Left renal cortex interstitium (tissue), 4 donors: ENCODE data around the gene BMAL1. TPM values are rescaled to one million over a fixed set of nuclear protein-coding genes. Genes with fewer than 3 reads are reported as not detected.

Source experiments
- DNase-seq, 4 donors: peaks; one replicate each; pipeline ENCODE4 v3.0.0-alpha.2; 2013; ENCODE audit warnings: low read depth in 4 of 4, low spot score in 2 of 4, missing footprints in 1 of 4
- polyA plus RNA-seq, 4 donors: library from polyadenylated mRNA; unstranded; fragments of 120-200 nt; gene quantifications; one replicate each; pipeline ENCODE4 v1.2.1, GENCODE V29; 2013; ENCODE audit not compliant: insufficient read length in 4 of 4

BMAL1 gene
- polyA plus RNA-seq, 4 donors: 11.2 to 13.7 (median 11.8) TPM

DNA sequence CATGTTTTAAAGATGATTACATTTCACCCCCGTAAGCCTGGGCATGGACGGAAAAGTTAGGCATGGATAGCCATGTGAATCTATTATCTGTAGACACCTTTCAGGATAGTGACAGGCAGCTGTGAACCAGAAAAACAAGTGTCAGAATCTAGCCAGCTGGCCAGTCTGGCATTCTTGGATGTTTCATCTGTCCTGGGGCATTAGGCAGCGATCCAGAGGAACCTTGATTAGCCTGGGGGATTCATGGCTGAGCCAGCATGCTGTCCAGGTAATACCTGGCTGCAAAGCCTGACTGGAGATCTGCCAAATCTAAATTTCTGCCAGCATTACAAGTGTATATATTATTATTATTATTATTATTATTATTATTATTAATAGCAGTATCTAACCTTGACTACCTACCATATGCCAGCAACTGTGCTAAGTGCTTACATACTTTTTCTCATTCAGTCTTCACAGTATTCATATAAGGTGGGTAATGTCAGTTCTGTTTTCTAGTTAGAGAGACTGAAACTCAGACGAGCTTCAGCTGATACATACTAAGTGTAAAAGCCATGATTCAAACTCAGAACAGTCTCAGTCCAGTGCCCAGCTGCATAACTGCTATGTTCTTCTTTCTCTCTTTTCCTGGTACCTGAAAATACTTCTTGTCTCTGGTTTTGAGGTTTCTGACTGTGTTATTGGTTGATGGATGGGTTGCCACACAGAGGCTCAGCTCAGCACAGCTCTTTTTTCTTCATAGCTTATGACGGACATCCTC lies 12.8 kb downstream of the BMAL1 start:
- DNase-seq: no peak

DNA sequence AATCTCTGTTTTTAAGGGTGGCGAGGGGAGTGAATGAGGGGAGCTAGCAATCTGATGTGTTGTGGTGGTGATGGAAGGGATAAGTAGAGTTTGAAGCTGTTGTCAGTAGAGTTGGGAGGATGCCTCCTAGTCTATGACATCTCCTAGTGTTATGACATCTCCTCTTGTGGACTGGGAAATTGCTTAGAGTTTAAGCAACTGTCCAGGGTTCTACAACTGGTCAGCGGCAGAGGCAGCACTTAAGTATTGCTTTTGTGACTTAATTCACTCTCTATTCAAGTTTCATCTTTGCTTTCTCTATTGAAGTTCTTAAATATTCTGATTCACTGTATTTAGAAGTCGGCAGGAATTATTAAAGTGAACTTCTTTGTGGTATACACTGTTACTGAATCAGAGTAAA lies 13.8 kb downstream of the BMAL1 start:
- no peak for DNase-seq

DNA sequence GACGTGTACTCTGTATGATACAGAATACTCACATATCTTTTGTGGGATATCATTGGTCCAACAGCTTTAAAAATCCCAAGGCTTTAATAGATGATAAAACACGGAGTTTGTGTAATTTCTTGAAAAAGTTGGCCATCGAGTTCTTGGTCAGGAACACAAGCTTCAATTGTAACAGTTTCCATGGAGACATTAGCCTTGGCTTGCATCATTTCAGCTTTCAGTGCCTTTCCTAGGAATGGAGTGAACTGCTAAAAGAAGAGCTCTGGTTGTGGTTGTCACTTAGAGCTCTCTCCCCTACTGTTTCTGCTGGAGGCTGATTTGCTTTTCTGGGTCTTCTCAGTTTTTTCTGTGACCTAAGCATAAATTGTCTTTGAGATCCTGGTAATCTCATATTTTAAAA lies 14.2 kb downstream of the BMAL1 start:
- DNase-seq: no peak

DNA sequence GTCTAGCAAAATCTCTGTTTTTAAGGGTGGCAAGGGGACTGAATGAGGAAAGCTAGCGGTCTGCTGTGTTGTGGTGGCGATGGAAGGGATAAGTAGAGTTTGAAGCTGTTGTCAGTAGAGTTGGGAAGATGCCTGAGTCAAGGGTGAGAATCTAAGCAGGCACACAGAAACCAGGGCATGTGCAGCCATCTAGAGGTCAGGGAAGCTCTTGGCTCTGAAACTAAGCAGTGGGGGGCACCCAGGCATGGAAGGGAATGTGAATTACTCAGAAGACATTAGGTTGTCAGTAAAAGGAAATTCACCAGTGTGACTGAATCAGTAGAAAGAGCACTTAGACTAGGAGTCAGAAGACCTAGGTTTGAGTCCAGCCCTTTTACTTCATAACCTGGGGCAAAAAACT lies 15.4 kb downstream of the BMAL1 start:
- no peak for DNase-seq

DNA sequence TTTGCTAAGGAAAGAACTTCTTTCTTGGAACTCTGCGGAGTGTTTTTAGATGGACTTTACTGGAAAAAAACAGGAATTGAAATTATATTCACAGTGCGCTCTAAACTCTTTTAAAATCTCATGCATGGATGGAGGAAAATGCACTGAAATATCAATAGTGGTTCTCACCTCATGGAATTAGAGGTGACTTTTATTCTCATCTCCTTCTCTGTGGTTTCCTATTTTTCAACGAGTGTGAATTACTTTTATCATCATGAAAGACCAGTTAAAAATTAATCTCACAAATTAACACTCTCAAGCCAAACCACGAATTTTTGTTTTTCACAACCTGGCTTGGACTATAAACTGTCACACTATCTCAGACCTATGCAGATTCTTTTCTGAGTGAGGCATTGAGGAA lies 16.6 kb downstream of the BMAL1 start:
- DNase-seq: no peak

DNA sequence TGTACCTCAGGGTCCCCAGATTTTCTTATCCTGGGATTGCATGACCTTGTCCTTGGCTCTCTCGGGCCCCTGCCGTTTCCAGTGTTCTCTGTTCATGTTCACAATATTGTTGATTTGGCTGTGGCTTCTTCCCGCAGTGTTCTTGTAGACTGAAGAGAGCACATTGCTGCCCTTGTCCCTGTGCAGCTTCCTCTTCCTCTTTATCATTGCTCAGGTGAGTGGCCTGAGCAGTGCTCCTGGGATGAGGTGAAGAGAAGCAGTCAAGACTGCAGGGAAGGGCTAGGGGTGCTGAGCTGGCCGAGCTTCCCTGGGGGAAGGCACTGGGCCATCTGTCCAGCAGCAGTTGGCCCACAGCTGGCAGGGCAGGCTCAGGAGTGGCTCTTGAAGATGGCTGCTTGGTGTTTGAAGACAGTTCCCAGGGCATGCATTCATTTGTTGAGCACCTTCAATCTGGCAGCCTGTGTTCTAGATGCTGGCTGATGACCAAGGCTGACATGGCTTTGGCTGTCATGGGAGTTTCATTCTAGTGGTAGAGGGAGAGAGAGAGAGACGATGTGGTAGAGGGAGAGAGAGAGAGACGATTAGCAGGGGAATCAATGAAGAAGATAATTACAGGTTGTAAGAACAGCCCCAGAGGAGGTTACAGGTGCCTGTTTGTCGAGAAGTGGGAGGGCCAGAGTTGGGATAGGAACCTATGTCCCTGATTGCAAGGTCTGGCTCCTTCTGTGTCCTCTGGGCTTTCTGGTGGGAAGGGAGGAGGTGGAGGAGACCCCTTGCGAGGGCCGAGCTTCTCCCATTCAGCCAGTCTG lies 17.4 kb downstream of the BMAL1 start:
- DNase-seq: no peak

DNA sequence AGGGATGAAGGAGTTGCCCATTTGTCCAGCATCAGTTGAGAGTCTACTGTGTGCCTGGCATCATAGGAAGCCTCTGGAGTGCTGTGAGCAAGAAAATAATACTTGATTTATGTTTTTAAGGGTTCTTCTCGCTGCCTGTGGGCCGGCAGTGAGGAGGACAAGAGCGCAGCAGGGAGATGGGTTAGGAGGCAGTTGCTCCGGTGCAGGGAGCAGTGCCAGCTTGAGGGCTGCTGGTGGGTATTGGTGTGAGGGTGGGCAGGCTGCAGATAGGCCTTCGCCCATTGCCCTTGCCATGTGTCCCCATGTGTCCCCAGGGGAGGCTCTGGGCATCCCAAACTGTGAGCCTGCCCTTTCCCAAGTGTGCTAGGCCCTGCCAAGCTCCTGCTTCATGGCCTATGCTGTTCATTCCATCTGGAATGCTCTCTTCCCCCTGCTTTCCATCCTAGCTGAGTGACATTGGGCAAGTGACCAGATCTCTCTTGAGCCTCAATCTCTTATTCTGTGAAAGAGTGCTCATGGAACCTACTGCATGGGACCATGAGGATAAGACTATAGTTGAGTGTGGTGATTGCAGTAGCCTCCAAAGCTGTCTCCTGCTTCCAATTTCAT lies 19.8 kb downstream of the BMAL1 start:
- DNase-seq: no peak

DNA sequence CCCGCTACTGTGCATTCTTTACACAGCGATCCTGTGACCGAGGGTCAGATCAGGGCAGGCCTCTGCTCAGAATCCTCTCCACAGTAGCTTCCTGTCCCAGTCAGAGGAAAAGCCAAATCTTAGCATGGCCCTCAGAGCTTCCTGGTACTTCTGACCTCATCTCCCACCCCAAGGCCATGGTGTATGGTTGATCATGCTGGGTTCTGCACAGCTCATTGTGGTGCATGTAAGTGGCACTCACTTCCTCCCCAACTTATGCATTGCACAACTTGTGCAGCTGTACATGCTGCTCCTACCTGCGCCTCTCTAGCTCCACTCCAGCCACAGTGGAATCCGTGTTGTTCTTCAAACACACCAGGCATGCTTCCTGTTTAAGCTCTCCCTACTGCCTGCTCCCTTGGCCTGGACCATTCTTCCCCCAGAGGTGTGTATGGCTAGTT lies 20.3 kb downstream of the BMAL1 start:
- no peak for DNase-seq

DNA sequence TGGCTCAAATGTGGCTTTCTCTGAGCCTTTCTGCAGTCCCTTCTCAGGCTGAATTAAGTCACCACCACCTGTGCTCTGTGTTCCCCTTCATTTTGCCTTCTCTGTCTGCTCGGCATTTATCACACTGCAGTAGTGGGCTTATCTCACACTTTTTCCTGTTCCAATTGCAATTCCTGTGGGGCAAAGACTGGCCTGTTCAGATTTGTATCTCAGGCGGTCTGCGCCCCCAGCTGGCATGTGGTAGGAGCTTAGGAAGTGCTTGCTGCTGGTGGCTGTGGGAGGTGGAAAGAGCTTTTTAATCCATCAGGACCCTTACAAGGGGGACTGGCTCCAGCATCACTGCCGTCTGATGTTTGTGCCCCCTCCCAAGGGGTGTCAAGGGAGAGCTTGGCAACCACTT lies 21.2 kb downstream of the BMAL1 start:
- DNase-seq: no peak

DNA sequence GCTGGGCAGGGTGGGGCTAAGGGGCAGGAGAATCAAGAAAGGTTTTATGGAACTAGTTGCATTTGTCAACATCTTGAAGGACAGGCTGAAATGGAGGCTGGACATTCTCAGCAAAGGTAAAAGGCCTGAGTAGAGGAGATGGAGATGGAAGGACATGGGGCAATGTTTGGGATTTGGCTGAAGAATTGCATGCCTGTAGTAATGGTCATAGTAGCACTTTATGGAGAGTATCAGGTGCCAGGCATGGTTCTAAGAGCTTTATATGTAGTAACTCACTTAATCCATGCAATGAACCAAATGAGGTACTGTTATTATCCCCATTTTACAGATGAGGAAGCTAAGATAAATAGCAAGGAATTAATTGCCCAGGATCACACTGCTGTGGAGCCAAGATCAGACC lies 23.9 kb downstream of the BMAL1 start:
- no peak for DNase-seq

DNA sequence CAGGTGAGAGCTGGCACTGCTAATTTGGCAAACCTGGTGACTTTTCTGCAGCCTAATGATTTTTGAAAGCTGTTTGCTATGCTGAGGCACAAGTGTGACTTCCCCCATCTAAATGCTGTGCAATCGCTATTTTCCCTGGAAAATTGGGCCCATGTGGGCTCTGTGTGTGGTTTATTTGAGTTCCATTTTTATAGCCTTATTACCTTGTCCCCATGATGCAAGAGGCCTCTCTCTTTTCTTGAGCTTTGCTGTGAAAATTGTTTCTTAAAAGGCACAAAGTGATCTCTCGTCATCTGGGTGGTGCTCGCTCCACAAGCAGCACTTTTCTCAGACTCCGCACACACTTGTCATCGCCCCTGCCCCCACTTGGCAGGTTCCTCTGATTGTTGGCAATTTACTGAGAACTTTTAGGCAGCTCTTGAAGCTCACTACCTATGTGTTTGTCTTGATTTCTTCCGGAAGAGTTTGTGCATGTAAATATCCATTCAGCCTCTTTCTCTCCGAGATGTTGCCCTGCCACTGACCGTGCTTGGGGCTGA lies 24.9 kb downstream of the BMAL1 start:
- no peak for DNase-seq

DNA sequence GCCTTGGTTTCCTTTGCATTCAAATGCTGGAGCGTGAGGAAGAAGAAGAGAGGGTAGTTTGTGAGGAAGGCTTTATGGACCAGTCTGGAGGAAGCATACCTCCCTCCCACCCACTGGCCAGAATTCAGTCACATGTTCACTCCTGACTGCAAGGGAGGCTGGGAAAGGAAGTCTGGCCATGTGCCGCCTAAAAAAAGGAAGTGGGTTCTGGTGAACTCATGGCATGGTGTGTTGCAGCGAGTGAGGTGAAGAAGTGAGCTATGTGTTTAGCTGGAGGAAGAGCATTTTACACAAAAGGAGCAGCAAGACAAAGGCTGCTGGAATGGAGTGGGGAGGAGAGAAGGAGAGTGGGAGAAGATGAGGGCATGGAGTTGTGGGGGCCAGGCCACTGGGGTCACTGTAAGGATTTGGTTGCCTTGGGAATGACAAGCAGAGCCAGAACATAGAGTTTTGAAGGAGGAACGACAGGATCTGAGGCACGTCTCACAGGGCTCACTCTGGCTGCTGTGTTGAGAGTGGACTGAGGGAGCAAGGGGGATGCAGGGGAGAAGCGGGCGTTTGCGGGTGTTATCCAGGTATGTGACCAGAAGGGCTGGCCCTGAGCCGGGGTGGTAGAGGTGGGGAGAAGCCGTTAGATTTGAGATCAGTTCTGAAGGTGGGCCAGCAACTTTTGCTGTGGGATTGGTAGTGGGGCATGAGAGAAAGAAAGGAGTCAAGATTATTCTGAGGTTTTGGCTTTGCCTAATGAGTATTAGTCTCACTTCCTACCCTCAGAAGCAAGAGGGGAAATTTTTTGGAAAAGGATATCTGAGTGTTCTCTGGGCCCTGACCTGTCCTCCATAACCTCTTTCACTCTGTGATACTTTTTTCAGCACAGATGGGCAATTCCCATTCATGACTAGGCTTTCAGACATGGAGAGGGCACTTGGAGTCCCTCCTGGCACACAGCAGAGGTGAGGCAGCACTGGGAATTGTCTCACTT lies 26.4 kb downstream of the BMAL1 start:
- no peak for DNase-seq

DNA sequence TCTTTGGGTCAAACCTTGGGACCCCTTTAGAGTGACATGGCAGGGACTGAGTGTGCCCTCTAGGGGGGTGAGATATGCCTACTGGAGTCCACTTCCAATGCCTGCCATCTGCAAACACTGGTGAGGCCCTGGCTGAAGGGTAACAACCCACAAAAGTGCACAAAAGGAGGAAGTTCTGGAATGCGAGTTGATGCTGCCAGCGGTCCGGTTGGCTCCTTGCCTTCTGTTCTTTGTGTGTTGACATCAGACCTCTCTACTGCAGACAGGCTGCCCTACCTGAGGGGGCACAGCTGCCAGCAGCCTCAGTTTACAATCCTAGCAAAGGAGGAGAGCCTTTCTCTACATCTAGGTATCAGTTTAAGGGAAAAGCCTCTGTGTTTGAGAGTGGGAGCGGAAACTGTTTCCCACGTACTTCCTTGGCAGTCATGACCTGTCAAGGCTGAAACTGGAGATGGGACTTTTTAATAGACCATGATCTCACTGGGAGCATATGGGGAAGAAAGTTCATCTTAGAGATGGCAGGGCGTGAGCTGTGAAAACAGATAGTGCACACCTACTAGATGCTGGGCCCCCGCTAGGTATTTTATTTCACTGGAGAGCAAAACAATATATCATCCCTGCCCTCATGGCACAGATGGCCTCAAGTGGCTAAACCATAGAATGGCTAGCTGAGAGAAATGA lies 27.2 kb downstream of the BMAL1 start:
- DNase-seq: no peak

DNA sequence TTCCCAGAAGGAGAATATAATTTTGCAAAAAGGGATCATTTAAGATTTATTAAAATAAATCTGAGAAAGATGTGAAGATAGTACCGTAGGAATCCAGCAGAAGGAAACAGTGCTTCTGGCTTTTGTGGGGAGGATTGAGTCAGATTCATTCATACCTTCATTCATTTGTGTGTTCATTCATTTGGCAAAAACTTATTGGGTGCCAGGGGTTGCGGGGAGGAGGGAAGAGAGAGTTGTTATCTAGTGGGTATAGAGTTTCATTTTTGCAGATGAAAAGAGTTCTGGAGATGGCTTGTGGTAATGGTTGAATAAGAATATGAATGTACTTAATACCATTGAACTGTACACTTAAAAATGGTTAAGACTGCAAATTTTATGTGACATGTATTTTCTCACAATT lies 31.1 kb downstream of the BMAL1 start:
- no peak for DNase-seq

DNA sequence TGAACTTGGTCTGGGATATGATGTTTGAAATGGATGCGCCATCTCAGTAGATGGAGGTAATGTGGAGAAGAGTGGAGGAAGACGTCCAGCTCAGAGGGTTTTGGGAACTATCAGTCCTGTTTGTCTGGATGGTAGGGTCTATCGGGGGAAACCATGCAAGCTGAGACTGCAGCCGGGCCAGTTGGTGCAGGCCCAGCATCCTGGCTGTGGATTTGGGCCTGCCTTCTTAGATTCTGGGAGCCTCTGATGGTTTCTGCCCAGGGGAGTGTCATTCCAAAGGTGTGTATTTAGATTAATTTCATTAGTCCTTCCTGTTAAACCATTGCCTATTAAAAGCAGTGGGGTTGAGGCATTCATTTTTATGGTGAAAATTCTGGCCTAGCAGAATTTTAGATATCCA lies 31.6 kb downstream of the BMAL1 start:
- DNase-seq: no peak

DNA sequence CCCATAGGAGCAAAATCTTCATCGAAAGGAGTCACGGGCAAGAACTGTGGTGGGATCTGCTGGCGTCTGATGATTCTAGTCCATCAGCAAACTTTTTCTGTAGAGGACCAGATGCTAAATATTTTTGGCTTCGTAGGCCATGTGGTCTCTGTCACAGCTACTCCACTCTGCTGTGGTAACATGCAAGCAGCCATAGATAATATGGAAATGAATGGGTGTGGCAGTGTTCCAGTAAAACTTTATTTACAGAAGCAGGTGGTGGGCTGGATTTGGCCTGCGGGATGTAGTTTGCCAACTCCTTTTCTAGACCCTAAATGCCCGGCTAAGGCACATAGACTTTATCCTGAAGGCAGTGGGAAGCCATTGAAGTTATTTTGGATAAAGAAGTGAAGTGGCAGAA lies 32.9 kb downstream of the BMAL1 start:
- DNase-seq: no peak

DNA sequence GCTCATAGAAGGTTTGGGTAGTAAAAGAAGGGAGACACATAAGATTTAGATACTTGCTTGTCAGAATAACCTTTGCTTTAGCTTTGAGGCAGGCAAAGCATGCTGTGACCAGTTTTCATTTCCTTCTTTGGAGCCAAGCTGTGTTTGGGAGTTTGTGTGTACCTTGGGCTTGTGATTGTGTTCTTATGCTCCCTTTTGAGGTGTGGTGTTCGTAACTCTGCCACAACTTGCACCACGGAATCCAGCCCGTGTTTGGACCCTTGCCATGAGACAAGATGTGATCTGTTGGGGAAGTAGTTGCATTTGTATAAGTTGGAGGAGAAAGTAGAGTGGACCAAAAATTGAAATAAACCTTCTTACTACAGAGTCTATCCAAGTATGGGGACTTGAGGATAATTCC lies 34.0 kb downstream of the BMAL1 start:
- no peak for DNase-seq

DNA sequence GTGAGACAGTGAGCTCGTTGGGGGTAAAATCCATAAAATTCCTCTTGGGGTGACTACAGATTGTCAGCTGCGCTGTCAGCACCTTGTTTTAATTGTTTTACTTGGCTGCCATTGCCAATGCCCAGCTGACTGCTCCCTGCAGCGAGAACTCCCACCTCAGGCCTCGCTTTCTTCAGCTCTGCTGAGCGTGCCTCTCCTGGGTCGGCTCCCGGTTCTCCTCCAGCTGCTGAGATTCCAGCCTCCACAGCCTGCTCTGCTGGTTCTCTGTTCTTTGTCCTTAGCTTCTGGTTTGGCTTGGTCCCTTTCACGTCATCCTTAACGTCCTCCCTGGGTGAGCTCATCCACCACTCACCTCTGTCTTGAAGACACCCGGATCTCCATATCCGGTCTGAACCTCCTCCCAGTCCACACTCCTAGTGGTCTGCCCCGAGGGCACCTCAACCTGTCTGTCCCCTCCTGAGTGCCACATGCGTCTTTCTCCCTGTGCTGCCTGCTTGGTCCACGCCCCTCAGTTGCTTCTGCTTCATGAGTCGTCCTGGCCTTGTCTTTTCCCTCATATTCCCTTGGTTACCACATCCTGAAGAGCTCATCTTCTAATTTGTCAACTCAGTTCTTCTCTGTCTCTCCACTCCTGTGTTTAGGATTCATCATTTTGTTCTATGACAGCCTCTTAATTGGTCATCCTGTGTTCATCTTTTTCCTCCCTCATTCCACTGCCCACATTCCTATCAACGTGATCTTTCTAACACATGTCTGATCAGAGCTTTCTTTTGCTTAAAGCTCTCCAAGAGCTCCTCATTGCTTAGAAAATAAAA lies 35.6 kb downstream of the BMAL1 start:
- no peak for DNase-seq
